Islet precursor cell (in vitro differentiated cells): ENCODE data around the gene CRY2.

Experiments used
- DNase-seq: peaks from one replicate; pipeline ENCODE4 v3.0.0-alpha.2; 2018

CRY2 gene

DNA sequence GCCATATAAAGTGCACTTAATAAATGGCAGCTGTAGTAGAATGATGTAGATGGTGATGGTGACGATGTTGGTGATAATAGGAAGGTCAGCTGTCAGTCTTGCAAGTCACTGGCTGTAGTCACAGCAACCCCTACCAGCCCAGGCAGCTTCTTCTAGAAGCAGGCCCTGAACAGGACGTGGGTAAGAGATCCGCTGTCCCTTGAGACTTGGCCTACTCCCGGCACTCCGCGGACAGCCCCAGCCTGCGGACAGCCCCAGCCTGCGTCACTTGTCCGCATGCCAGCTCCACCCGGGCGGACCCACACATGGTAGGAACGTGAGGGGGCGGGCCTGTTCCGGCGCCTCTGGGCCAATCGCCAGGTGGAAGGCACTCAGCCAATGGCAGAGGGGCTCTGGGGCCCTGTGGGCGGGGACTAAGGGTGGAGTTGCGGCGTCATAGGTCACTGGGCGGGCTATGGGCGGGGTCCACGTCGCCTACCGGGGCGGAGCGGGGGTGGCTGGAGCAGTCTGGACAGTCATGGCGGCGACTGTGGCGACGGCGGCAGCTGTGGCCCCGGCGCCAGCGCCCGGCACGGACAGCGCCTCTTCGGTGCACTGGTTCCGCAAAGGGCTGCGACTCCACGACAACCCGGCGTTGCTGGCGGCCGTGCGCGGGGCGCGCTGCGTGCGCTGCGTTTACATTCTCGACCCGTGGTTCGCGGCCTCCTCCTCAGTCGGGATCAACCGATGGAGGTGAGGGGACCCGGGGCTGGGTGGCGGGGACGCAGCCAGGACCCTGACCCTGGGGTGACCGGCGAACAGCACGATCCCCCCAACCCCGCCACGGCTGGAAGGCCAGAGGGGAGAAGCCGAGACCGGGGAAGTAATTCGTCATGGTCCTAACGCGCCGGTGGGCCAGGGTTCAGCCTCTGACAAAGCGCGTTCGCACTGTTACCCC is at the start of gene CRY2:
TSS of gene CRY2 (plus strand) at position 502 of the 937 bp plus-strand sequence. CDS start at position 518, 16 bp downstream.
- peak; percentile 100 for DNase-seq

- no peak for DNase-seq
Measured at GRCh38 chr11:45798793-45799441, 48.4 kb upstream of the CRY2 start.

GRCh38 chr11:45799562-45799961 is 47.7 kb upstream of the CRY2 start:
- DNase-seq, result no peak

DNA sequence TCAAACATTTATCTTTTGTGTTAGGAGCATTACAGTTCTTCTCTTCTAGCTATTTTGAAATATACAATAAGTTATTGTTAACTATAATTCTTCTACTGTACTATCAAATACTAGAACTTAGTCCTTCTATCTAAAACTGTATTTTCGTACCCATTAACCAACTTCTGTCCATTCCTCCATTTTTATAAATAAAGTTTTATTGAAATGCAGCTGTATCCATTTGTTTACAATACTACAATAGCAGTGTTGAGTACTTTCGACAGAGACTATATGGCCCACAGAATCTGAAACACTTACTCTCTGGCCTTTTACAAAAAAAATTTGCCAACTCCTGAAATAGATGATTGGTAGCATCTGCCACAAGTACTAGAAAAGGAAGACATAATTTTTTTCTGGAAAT is 47.0 kb upstream of the CRY2 start:
- DNase-seq, result no peak

GRCh38 chr11:45801723-45802315 is 45.5 kb upstream of the CRY2 start:
- no peak for DNase-seq

DNA sequence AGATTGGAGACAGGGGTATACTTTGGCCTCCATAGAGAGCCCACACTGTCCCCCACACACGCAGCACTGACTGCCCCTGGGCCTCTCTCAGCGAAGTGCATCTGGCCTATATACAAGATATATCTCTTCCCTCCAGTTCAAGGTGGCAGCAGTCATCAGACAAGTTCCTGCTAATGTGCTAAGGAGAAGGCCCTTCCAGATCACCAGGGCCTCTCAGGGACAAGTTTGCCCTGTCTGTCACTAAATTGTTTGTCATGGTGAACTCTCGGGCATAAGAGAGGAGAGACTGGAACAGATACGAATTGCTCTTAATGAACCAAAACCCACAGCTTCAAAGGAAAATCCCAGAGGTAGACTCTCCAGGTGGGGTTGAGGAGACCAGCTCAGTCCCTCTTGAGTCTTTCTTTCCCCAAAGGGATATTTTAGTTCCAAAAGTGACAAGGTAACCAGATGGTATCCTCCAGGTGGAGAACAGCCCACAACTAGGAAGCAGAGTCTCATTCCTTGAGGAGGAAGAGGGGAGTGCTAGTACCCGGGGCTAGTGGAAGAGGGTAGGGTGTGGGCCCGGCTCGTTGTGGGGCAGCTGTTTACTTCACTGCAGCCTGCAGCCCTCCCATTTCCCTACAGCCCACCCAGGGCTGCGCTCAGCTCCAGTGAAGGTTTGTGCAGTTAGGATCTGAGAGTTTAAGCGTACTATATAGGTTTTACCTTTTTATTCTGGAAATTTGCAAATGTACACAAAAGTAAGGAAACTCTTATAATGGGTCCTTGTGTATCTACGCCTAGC is 44.6 kb upstream of the CRY2 start:
- no peak for DNase-seq

DNA sequence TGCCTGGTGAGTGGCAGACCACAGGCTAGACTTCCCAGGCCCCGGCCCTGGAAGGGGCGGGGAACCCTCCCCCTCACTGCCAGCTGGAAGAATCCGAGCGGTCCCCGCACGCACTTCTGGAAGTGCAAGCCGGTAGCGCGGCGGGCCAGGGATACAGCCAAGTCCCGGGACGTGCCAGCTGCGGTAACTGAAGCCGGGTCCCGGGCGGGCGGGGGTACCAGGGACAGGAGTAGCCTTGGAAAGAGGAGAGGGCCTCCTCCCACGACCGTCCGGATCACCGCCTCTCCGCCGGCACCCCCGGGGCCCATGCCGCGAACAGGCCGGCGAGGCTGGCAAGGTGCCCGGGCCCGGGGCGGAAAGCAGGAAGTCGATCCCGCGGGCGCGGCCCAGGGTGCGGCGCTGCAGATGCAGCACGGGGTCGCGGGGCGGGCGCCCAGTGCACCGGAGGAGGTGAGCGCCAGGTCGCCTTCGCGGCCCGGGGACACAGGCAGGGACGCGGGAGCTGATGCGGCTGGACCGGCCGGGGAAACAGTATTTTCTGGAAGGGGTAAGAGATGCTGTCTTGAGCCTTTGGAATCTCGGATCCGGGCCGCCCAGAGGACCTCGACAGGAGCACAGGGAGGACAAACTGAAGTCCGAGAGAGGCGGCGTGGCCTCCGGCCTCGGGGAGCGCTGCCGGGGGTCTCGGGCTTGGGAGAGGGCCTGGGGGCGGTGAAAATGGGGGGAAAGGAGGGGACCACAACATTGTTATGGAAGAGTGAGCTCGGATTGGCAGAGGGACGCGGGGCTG is 43.1 kb upstream of the CRY2 start:
- peak; percentile 83 for DNase-seq

- DNase-seq, result peak; percentile 98
Measured at GRCh38 chr11:45804761-45805304, 42.4 kb upstream of the CRY2 start, which contains the start of gene SLC35C1. TSS of gene SLC35C1 (plus strand) at chr11:45805149. CDS start at chr11:45805802, 653 bp downstream.

DNA sequence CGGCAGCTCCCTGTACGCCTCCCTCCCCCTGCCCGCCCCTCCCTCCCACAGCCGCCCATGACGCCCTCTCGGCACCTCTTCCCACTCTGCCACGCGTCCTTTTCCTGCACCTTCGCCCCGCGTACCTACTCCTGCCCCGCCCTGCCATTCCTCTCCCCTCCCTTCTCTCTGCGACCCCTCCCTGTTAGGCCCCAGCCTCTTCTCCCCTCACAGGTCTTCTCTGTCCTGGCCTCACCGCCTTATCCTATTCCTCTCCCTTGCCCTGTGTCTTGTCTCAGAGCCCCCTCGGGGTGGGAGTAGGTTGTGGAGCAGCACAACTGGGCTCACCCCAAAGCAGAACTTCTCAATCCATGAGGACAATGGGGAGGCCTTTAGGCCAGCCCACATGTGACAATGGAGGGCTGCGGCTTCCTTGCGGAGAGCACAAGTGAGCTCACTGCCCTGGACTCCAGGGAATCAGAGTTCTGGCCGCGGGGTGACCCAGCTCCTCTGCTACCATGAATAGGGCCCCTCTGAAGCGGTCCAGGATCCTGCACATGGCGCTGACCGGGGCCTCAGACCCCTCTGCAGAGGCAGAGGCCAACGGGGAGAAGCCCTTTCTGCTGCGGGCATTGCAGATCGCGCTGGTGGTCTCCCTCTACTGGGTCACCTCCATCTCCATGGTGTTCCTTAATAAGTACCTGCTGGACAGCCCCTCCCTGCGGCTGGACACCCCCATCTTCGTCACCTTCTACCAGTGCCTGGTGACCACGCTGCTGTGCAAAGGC is 41.8 kb upstream of the CRY2 start:
- no peak for DNase-seq

DNA sequence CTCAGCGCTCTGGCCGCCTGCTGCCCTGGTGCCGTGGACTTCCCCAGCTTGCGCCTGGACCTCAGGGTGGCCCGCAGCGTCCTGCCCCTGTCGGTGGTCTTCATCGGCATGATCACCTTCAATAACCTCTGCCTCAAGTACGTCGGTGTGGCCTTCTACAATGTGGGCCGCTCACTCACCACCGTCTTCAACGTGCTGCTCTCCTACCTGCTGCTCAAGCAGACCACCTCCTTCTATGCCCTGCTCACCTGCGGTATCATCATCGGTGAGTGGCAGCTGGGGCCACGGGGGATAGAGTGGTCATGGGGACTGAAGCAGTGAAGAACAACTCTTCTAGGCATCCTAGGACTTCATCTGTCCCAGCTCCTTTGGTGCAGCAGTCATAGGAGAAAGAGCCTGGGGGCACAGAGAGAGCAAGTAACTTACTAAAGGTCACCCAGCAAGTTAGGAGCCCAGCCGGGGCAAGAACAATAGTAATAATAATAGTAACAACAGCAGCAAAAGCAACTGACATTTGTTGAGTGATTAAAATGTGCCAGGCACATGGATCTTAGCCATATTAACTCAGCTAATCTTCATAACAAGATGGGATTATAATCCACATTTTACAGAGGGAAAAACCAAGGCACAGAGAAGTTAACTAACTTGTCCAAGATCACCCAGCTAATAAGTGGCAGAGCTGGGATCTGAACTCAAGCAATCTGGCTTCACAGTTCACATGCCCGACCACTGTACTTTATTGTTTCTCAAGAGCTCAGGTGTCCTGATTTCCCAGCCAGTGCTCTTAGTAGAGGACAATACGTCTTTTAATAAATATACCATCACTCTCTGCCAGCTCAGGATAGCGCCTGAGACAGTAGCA is 41.0 kb upstream of the CRY2 start:
- peak; percentile 54 for DNase-seq

DNA sequence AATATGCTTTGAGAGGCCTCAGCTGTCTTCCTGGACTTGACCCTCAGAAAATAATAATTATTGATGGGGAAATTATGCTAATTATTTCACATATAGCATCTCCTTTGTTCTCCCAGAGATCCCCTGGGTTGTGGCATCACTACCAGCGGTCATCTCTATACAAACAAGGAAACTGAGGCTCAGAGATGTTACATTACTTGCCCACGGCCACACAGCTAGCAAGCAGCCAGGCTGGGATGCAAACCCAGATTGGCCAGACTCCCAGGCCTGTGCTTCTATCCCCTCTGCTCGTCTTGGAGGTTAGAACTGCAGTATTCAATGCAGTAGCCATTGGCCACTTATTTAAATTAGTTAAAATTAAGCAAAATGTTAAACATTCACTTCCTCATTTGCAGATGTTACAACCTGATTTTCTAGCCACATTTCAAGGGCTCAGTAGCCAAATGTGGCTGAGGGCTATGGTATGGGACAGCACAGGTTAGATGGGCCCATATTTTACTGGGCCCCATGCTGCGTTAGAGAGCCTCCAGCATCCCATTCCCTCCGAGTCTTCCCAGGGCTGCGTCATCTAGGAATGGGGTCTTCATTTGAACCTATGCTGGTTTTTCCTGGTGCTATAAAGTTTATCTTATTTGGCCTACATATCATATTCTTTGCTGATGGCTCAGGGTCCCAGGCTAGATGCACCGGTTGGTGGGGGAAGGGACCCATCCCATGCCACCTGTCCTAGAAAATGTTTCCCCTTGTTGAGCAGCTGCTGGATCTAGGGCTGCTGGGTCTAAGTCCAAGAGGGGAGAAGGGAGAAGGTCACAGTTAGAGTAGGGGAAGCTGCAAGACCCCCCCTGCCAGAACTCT is 40.1 kb upstream of the CRY2 start:
- peak; percentile 37 for DNase-seq

DNA sequence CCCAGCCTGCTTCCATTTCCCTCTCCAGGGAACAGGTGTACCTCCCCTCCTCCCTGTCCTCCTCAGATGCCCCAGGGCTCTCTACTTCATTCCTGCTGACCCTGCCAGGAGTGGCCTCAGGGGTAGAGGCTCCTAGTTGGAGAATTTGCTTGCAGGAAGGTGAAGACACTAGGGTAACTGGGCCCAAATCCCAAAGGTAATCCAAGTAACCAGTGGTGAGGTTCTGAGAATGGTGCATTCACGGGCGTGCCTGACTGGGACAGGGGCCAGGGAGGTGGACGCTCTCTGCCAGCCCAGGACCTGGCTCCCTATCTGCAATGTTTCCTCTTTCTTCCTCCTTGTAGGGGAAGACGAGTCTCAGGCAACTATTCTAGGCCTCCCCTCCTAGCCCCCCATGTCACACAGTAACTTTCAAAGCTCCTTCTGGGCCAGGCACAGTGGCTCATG is 39.5 kb upstream of the CRY2 start:
- peak; percentile 64 for DNase-seq

DNA sequence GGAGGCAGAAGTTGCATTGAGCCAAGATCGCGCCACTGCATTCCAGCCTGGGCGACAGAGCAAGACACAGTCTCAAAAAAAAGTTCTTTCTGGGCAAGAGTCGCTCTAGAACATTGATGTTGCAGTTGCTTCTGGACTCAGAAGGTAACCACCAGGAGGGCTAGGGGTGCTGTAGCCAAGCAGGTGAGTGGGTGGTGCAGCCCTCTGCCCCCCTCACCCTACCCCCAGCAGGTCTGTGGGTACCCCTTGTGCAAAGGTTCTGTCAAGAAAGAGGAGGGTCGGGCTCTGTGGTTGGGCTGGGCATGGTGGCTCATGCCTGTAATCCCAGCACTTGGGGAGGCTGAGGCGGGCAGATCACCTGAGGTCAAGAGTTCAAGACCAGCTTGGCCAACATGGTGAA is 38.8 kb upstream of the CRY2 start:
- DNase-seq, result peak; percentile 19

DNA sequence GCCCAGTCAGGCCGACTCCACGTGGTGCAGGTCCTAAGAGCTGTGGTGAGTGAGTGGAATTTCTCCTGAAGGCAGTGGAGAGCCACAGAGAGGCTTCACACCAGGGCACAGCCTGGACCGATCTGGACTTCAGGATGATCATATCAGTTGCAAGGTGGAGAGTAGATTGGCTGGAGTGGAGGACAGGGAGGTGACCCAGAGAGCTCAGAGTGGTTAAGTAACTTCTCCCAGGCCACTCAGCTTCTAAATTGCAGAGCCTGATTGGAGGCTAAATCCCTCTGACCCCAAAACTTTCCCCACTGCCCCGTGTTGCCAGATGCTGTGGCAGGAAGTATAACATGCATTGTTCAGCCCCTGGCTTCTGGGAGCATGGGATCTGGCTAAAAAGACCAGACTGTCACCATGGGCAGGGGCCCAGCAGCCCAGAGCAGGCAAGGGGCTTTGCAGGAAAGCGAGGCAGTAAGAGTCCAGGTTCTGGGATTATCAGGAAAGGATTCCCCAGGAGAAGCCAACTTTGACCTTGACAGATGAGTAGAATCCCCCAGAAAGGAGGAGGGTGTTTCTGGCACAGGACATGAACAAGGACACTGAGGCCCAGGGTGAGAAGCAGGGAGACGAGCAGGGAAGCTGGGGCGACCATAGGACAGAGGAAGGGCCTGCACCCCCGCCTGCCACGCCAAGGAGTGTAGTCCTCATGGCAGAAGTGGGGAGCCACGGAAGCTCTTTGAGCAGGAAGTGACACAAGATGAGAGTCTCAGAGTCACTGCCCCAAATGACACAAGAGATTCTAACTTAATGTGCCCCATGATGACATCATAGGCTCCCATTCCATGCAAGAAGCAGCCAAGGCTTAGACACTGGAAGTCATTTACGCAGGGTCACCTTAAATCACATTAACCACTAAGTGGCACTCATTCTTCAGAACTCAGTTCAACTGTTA is 37.5 kb upstream of the CRY2 start:
- DNase-seq, result peak; percentile 50

DNA sequence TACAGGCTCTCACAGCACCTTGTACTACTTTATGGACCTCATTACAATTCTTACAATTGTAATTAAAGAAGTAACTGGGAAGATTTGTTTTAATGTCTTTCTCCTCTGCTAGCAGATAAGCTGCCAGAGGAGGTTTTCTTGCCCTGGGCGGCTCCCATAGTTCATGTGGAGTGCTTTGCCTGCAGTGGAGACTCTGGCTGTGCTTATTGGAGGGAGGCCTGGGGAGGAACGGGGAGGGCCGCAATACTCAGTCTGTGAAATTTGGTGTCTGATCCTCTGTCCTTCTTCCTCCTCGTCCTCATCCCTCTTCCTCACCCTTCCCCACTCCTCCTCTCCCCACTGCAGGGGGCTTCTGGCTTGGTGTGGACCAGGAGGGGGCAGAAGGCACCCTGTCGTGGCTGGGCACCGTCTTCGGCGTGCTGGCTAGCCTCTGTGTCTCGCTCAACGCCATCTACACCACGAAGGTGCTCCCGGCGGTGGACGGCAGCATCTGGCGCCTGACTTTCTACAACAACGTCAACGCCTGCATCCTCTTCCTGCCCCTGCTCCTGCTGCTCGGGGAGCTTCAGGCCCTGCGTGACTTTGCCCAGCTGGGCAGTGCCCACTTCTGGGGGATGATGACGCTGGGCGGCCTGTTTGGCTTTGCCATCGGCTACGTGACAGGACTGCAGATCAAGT is 36.7 kb upstream of the CRY2 start:
- peak; percentile 55 for DNase-seq

GRCh38 chr11:45811109-45811435 is 36.2 kb upstream of the CRY2 start:
- peak; percentile 45 for DNase-seq
